SK-N-SH (cell line): ENCODE data around the gene AUTS2.

ENCODE experiments used
- GABPA ChIP-seq: IDR thresholded peaks from 2 replicates; pipeline ENCODE4 v1.4.0; 2012; ENCODE audit warnings: low read depth, mild to moderate bottlenecking
- JUND ChIP-seq: IDR thresholded peaks from 2 replicates; pipeline ENCODE4 v1.4.0; 2012
- MXI1 ChIP-seq: IDR thresholded peaks from 2 replicates; pipeline ENCODE4 v1.6.1; 2012; ENCODE audit warnings: mild to moderate bottlenecking, low read depth, low read length, improper control_type of control experiment
- RAD21 ChIP-seq: IDR thresholded peaks from 2 replicates; pipeline ENCODE4 v1.6.1; 2012; ENCODE audit warnings: mild to moderate bottlenecking, low read length
- RCOR1 ChIP-seq: fragments of 150-350 bp; IDR thresholded peaks from 2 replicates; pipeline ENCODE4 v1.6.1; 2017; ENCODE audit warnings: antibody characterized with exemption, low read length
- SIN3A ChIP-seq: IDR thresholded peaks from 2 replicates; pipeline ENCODE4 v1.6.1; 2012; ENCODE audit warnings: low read depth, mild to moderate bottlenecking, low read length, moderate library complexity, borderline replicate concordance
- SMC3 ChIP-seq: IDR thresholded peaks from 2 replicates; pipeline ENCODE4 v1.6.1; 2012; ENCODE audit warnings: low read depth, low read length, improper control_type of control experiment
- TCF12 ChIP-seq: IDR thresholded peaks from 2 replicates; pipeline ENCODE4 v1.4.0; 2012
- TEAD4 ChIP-seq: IDR thresholded peaks from 2 replicates; pipeline ENCODE4 v1.4.0; 2012; ENCODE audit warnings: mild to moderate bottlenecking, borderline replicate concordance; ENCODE audit not compliant: insufficient read depth
- TF ChIP-seq, protein P1 (sequence below): fragments of 200-600 bp; sonication (generic); IDR thresholded peaks from 2 replicates; pipeline ENCODE4 v1.6.1; 2017; ENCODE audit warnings: antibody characterized with exemption, mild to moderate bottlenecking, moderate library complexity
- TF ChIP-seq, protein P2 (sequence below): IDR thresholded peaks from 2 replicates; pipeline ENCODE4 v1.6.1; 2012; ENCODE audit warnings: mild to moderate bottlenecking, low read depth, low read length, moderate library complexity
- TF ChIP-seq, protein P3 (sequence below): IDR thresholded peaks from 2 replicates; pipeline ENCODE4 v1.4.0; 2012; ENCODE audit warnings: low read depth, borderline replicate concordance

DNA sequence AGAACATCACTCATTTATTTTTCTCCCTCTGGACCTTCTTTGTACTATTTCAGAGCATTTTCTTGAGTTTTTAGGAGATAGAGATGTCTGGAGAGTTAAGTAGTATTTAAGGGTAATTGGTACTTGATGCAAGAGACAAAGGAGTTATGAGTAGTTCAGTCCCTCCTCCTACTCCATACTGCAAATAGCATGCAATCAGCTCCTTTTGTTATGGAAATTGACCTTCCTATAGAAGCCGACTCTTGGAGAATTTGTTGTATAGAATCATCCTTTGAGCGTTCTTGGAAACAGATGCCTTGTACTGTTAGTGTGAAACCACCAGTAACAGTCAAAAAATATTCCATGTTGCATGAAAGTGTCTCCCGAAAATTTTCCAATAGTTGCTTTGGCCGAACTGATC, 1105.5 kb downstream of the AUTS2 start:
- no peak for TF ChIP-seq RAD21
- no peak for TF ChIP-seq MXI1
- TF ChIP-seq, protein P1, sequence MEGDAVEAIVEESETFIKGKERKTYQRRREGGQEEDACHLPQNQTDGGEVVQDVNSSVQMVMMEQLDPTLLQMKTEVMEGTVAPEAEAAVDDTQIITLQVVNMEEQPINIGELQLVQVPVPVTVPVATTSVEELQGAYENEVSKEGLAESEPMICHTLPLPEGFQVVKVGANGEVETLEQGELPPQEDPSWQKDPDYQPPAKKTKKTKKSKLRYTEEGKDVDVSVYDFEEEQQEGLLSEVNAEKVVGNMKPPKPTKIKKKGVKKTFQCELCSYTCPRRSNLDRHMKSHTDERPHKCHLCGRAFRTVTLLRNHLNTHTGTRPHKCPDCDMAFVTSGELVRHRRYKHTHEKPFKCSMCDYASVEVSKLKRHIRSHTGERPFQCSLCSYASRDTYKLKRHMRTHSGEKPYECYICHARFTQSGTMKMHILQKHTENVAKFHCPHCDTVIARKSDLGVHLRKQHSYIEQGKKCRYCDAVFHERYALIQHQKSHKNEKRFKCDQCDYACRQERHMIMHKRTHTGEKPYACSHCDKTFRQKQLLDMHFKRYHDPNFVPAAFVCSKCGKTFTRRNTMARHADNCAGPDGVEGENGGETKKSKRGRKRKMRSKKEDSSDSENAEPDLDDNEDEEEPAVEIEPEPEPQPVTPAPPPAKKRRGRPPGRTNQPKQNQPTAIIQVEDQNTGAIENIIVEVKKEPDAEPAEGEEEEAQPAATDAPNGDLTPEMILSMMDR: no peak
- TF ChIP-seq SIN3A: no peak
- TF ChIP-seq TCF12: no peak
- TF ChIP-seq, protein P2, sequence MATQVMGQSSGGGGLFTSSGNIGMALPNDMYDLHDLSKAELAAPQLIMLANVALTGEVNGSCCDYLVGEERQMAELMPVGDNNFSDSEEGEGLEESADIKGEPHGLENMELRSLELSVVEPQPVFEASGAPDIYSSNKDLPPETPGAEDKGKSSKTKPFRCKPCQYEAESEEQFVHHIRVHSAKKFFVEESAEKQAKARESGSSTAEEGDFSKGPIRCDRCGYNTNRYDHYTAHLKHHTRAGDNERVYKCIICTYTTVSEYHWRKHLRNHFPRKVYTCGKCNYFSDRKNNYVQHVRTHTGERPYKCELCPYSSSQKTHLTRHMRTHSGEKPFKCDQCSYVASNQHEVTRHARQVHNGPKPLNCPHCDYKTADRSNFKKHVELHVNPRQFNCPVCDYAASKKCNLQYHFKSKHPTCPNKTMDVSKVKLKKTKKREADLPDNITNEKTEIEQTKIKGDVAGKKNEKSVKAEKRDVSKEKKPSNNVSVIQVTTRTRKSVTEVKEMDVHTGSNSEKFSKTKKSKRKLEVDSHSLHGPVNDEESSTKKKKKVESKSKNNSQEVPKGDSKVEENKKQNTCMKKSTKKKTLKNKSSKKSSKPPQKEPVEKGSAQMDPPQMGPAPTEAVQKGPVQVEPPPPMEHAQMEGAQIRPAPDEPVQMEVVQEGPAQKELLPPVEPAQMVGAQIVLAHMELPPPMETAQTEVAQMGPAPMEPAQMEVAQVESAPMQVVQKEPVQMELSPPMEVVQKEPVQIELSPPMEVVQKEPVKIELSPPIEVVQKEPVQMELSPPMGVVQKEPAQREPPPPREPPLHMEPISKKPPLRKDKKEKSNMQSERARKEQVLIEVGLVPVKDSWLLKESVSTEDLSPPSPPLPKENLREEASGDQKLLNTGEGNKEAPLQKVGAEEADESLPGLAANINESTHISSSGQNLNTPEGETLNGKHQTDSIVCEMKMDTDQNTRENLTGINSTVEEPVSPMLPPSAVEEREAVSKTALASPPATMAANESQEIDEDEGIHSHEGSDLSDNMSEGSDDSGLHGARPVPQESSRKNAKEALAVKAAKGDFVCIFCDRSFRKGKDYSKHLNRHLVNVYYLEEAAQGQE: no peak
- no peak for TF ChIP-seq TEAD4
- no peak for TF ChIP-seq GABPA
- TF ChIP-seq JUND: no peak
- TF ChIP-seq RCOR1: no peak
- TF ChIP-seq, protein P3, sequence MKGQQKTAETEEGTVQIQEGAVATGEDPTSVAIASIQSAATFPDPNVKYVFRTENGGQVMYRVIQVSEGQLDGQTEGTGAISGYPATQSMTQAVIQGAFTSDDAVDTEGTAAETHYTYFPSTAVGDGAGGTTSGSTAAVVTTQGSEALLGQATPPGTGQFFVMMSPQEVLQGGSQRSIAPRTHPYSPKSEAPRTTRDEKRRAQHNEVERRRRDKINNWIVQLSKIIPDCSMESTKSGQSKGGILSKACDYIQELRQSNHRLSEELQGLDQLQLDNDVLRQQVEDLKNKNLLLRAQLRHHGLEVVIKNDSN: no peak
- no peak for TF ChIP-seq SMC3
